ENCODE measurements around the gene NFAM1.
A peak's percentile ranks its signal among the peaks of the same experiment; 100 is the strongest.

NFAM1 gene

GRCh38 chr22:42432020-42432596, at the start of gene NFAM1:
TSS of gene NFAM1 (minus strand) at chr22:42432403. CDS start at chr22:42432357, 46 bp downstream.
- H3K27ac ChIP-seq (ENCODE audit: low read depth, low read length): no peak within 1 kb of the TSS
- no peak for TF ChIP-seq EZH2phosphoT487 (conservative IDR thresholded peaks at IDR 0.05; ENCODE audit: low read length)
- TF ChIP-seq, protein P1, sequence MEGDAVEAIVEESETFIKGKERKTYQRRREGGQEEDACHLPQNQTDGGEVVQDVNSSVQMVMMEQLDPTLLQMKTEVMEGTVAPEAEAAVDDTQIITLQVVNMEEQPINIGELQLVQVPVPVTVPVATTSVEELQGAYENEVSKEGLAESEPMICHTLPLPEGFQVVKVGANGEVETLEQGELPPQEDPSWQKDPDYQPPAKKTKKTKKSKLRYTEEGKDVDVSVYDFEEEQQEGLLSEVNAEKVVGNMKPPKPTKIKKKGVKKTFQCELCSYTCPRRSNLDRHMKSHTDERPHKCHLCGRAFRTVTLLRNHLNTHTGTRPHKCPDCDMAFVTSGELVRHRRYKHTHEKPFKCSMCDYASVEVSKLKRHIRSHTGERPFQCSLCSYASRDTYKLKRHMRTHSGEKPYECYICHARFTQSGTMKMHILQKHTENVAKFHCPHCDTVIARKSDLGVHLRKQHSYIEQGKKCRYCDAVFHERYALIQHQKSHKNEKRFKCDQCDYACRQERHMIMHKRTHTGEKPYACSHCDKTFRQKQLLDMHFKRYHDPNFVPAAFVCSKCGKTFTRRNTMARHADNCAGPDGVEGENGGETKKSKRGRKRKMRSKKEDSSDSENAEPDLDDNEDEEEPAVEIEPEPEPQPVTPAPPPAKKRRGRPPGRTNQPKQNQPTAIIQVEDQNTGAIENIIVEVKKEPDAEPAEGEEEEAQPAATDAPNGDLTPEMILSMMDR (IDR thresholded peaks at IDR 0.05; ENCODE audit: insufficient read depth, low read length, poor library complexity, severe bottlenecking): no peak

DNA sequence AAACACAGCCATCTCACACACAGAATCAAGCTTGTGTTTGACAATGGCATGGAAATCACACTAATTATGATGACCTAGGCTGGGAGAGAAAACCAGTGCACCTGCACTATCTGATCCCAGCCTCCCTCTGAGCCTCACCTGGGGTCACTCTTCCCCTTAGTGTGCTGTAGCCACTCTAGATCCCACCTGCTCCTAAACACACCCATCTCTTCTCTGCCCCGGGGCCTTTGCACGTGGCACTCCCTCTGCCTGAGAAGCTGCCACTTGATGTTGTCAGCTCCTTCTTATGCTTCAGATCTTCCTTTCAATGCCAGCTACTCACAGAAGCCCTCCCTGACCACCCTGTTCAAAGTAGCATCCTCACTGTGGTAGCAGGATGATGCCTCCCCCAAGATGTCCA, 42.9 kb upstream of the NFAM1 start:
- Histone ChIP-seq H3K27me3 (ENCODE audit: low read length) (no peaks in the 10 kb centered on the region), H3K4me3 (ENCODE audit: insufficient read depth, low read length, poor library complexity, severe bottlenecking) (no peak overlapping the region), H3K9ac (ENCODE audit: low read length) (no peak overlapping the region), H3K4me2 (ENCODE audit: low read depth, low read length, poor library complexity, severe bottlenecking) (no peak overlapping the region), H3K36me3 (ENCODE audit: low read length) (no peaks in the 10 kb centered on the region), H2AFZ (ENCODE audit: low read depth, low read length, severe bottlenecking) (no peak overlapping the region), H4K20me1 (ENCODE audit: low read depth, low read length) (no peaks in the 10 kb centered on the region), H3K9me3 (ENCODE audit: insufficient read depth, low read length) (no peaks in the 10 kb centered on the region), H3F3A (ENCODE audit: insufficient read depth) (no peaks in the 10 kb centered on the region), H3K79me2 (ENCODE audit: insufficient read depth, low read length) (no peaks in the 10 kb centered on the region), H3K27ac (ENCODE audit: low read depth, low read length) (no peak overlapping the region), H3K9me2 (replicated peaks; ENCODE audit: insufficient read depth, low read length) (no peaks in the 10 kb centered on the region)
- TF ChIP-seq, protein P1 (IDR thresholded peaks at IDR 0.05; ENCODE audit: insufficient read depth, low read length, poor library complexity, severe bottlenecking): no peak
- no peak for TF ChIP-seq EZH2phosphoT487 (conservative IDR thresholded peaks at IDR 0.05; ENCODE audit: low read length)

More at GRCh38 chr22:42432020-42432596, at the start of gene NFAM1:
- Histone ChIP-seq H3K9ac (ENCODE audit: low read length) (no peak within 1 kb of the TSS), H3K27me3 (ENCODE audit: low read length) (no peaks in the 10 kb centered on the region), H3K36me3 (ENCODE audit: low read length) (no peaks in the 10 kb centered on the region), H3F3A (ENCODE audit: insufficient read depth) (no peaks in the 10 kb centered on the region), H3K9me3 (ENCODE audit: insufficient read depth, low read length) (no peaks in the 10 kb centered on the region), H2AFZ (ENCODE audit: low read depth, low read length, severe bottlenecking) (no peak within 1 kb of the TSS), H3K79me2 (ENCODE audit: insufficient read depth, low read length) (no peaks in the 10 kb centered on the region), H3K4me3 (ENCODE audit: insufficient read depth, low read length, poor library complexity, severe bottlenecking) (no peak within 1 kb of the TSS), H3K4me2 (ENCODE audit: low read depth, low read length, poor library complexity, severe bottlenecking) (no peak within 1 kb of the TSS), H4K20me1 (ENCODE audit: low read depth, low read length) (no peaks in the 10 kb centered on the region), H3K9me2 (replicated peaks; ENCODE audit: insufficient read depth, low read length) (no peaks in the 10 kb centered on the region)

- Histone ChIP-seq H3K27me3 (ENCODE audit: low read length) (no peaks in the 10 kb centered on the region), H3K36me3 (ENCODE audit: low read length) (no peaks in the 10 kb centered on the region), H3K4me2 (ENCODE audit: low read depth, low read length, poor library complexity, severe bottlenecking) (no peak overlapping the region), H3K9me3 (ENCODE audit: insufficient read depth, low read length) (no peaks in the 10 kb centered on the region), H3K4me3 (ENCODE audit: insufficient read depth, low read length, poor library complexity, severe bottlenecking) (no peak overlapping the region), H3K79me2 (ENCODE audit: insufficient read depth, low read length) (no peaks in the 10 kb centered on the region), H3K9me2 (replicated peaks; ENCODE audit: insufficient read depth, low read length) (no peaks in the 10 kb centered on the region), H4K20me1 (ENCODE audit: low read depth, low read length) (no peaks in the 10 kb centered on the region), H3K27ac (ENCODE audit: low read depth, low read length) (no peak overlapping the region), H3F3A (ENCODE audit: insufficient read depth) (no peaks in the 10 kb centered on the region), H2AFZ (ENCODE audit: low read depth, low read length, severe bottlenecking) (no peak overlapping the region), H3K9ac (ENCODE audit: low read length) (no peak overlapping the region)
- TF ChIP-seq EZH2phosphoT487 (conservative IDR thresholded peaks at IDR 0.05; ENCODE audit: low read length): no peak
- TF ChIP-seq, protein P1 (IDR thresholded peaks at IDR 0.05; ENCODE audit: insufficient read depth, low read length, poor library complexity, severe bottlenecking): peak; percentile 55
Observed at GRCh38 chr22:42473484-42474193, 41.4 kb upstream of the NFAM1 start.
